Erythroblast (primary cell): ENCODE data around the gene LIPH.

Source experiments
- GATA1 ChIP-seq: IDR thresholded peaks from 2 replicates; pipeline ENCODE4 v1.6.1; 2011; ENCODE audit warnings: low read depth, mild to moderate bottlenecking, control low read depth, low read length, moderate library complexity
- POLR2A ChIP-seq: IDR thresholded peaks from 2 replicates; pipeline ENCODE4 v1.6.1; 2011; ENCODE audit warnings: mild to moderate bottlenecking, low read length

DNA sequence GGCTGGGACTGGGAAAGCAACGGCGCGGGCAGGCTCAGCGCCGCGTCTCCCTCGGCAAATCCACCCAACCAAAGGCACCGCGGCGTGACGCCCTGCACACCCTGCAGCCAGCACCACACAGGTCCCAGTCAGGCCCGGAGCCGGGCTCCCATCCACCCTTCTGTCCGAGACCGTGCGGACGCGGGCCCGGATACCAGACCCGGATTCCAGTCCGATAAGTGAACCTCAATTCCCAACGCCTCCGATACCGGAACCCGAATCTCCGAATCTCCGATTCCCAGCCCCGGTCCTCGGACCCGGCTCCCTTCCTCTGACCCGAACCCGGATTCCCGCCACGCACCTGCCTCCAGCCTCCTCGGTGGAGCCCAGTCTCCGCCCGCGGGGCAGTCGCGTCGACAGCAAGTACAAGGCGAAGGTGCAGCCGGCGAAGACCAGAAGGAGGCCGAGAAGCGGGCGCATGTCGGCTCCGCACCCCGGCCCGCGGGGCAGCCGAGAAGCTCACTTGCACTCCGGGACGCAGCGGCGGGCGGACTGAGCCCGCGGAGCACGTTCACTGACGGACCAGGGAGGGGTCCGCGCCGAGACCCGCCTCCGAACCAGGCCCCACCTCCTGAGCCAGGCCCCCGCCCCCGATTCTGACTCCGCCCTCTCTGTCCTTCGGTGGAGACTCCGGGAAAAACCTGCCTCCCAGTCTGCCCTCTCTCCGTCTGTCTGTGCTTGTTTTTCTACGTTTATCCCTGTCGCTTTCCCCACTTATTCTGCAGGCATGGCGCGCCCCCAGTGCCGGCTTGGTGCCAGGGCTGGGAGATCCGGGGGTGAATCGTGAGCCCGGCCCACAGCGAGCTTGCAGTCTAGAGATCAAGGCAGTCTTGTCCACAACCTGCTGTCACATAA is 53.6 kb downstream of the LIPH start, which contains the start of gene TMEM41A:
- TF ChIP-seq POLR2A (peak; percentile 90), GATA1 (no peak)
